BJ (cell line): Measurements from ENCODE around the gene CHN1. TPM values are rescaled to one million over a fixed set of nuclear protein-coding genes. Genes with fewer than 3 reads are reported as not detected.

Experiments used
- CTCF ChIA-PET: fragments of 350-600 bp; formaldehyde crosslinking; extraction: SDS; loops from one replicate; lab custom pipeline; 2021; ENCODE audit warnings: antibody characterized with exemption, inconsistent platforms; lab: Yijun Ruan, JAX
- POLR2A ChIA-PET: fragments of 300-600 bp; sonication (Branson Sonifier 250); formaldehyde crosslinking; extraction: SDS; loops from one replicate; lab custom pipeline; 2021; ENCODE audit warnings: antibody characterized with exemption; lab: Charles Lee
- DNase-seq: peaks from one replicate; pipeline ENCODE4 v3.0.0-alpha.2; 2011; ENCODE audit warnings: low read depth
- H3K27me3 ChIP-seq: 2 replicates; pipeline ENCODE4 v1.6.0; 2011; ENCODE audit warnings: low read length; ENCODE audit not compliant: control insufficient read depth, insufficient read depth
- H3K36me3 ChIP-seq: 2 replicates; pipeline ENCODE4 v1.5.1; 2011; ENCODE audit warnings: low read length; ENCODE audit not compliant: control insufficient read depth, insufficient read depth
- H3K4me3 ChIP-seq: 2 replicates; pipeline ENCODE4 v1.5.1; 2011; ENCODE audit warnings: low read depth, mild to moderate bottlenecking, control low read depth, low read length
- polyA plus RNA-seq: library from polyadenylated mRNA; depleted of rRNA; stranded (reverse); fragments of >200 nt; gene quantifications from 2 replicates; pipeline ENCODE4 v1.2.3, GENCODE V29; 2011
- TF ChIP-seq, protein P1 (sequence below): IDR thresholded peaks from 2 replicates; pipeline ENCODE4 v1.5.1; 2011; ENCODE audit warnings: low read depth, mild to moderate bottlenecking, control low read depth, inconsistent platforms, low read length, moderate library complexity; ENCODE audit not compliant: insufficient read depth

Gene CHN1
- polyA plus RNA-seq, 1 experiment, result 93.0 TPM

GRCh38 chr2:174888646-174889271 is 116.4 kb downstream of the CHN1 start:
- H3K27me3 ChIP-seq, result no peaks in the 10 kb centered on the region
- TF ChIP-seq, protein P1, sequence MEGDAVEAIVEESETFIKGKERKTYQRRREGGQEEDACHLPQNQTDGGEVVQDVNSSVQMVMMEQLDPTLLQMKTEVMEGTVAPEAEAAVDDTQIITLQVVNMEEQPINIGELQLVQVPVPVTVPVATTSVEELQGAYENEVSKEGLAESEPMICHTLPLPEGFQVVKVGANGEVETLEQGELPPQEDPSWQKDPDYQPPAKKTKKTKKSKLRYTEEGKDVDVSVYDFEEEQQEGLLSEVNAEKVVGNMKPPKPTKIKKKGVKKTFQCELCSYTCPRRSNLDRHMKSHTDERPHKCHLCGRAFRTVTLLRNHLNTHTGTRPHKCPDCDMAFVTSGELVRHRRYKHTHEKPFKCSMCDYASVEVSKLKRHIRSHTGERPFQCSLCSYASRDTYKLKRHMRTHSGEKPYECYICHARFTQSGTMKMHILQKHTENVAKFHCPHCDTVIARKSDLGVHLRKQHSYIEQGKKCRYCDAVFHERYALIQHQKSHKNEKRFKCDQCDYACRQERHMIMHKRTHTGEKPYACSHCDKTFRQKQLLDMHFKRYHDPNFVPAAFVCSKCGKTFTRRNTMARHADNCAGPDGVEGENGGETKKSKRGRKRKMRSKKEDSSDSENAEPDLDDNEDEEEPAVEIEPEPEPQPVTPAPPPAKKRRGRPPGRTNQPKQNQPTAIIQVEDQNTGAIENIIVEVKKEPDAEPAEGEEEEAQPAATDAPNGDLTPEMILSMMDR, result peak; percentile 23; the same call in 1 of the 2 replicates
- POLR2A ChIA-PET, result interaction anchor here (0.5 kb wide), 1 partner anchor 8 kb away, joined by 3 read pairs; no protein-coding TSS in a partner anchor
- no peak overlapping the region for H3K4me3 ChIP-seq
- CTCF ChIA-PET, result interaction anchor here (0.9 to 3.1 kb wide), 8 partner anchors 12 to 139 kb away, joined by 3 to 11 read pairs (median 5); no protein-coding TSS in a partner anchor
- no peaks in the 10 kb centered on the region for H3K36me3 ChIP-seq
- DNase-seq, result no peak

DNA sequence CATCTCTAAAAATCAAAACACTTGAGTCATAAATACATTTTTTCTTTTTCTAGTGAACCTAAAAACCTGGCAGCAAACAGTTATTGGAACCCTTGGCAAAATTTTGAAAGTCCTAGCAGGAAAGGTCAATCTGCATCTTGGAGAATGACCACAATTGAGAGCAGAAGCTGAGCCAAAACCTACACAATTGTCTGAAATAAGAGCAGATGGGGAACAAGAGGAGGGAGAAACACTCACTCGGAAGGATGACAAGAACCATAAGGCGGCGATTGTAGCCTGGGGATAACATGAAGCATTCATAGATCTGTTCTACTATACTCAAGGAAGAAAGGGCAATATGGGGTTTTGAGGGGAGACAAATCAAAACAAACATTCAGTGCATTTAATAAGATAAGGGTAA is 117.0 kb downstream of the CHN1 start:
- CTCF ChIA-PET, result interaction anchor here (1.3 to 2.6 kb wide), 4 partner anchors 13 to 116 kb away, joined by 4 to 11 read pairs (median 6); no protein-coding TSS in a partner anchor
- DNase-seq, result no peak
- POLR2A ChIA-PET, result no interaction called here

DNA sequence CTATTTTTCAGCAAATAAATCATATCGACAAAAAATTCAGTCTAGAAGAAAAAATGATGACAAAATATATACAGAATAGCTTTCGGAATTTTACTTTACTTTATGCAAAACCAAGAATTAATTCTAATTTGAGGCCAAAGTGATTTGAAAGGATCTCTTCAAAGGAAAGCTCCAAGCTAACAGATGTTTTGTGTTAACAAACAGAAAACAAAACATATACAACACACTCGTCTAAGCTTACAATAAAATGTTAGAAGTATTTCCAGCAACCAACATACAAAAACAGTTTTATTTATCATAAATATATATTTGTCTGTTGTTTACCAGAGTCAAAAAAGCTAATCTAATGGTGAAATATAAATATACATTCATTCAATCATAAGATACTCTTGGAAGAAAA is 122.8 kb downstream of the CHN1 start:
- ChIA-PET CTCF (interaction anchor here (0.8 to 1.7 kb wide), 3 partner anchors 19 to 111 kb away, joined by 3 to 4 read pairs (median 3); no protein-coding TSS in a partner anchor), POLR2A (no interaction called here)
- DNase-seq, result no peak

More for the DNA sequence above, 117.0 kb downstream of the CHN1 start:
- H3K27me3 ChIP-seq, result no peaks in the 10 kb centered on the region
- no peaks in the 10 kb centered on the region for H3K36me3 ChIP-seq
- TF ChIP-seq, protein P1, result no peak
- no peak overlapping the region for H3K4me3 ChIP-seq

DNA sequence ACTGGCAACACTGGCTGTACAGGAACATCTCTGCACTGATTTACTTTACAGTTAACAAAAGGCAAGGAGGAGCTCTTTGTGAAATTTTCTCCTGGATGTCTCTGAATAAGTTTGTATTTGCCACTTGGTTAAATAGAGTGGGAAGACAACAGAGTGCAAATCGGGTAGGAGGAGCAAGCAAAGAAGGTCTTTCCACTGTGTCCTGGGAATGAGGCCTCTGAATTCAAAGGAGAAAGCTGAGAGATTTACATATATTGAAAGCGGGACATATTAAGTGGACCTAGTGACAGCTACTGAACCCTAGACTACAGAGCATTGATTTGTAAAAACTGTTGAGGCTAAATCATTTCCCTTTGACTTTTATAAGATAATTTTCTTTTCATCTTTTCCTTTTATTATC is 123.5 kb downstream of the CHN1 start:
- Histone ChIP-seq H3K36me3 (no peaks in the 10 kb centered on the region), H3K27me3 (no peaks in the 10 kb centered on the region), H3K4me3 (no peak overlapping the region)
- ChIA-PET CTCF (interaction anchor here (0.8 to 1.7 kb wide), 3 partner anchors 19 to 121 kb away, joined by 3 to 4 read pairs (median 3); no protein-coding TSS in a partner anchor), POLR2A (no interaction called here)
- TF ChIP-seq, protein P1, result no peak
- no peak for DNase-seq

More for the DNA sequence above, 122.8 kb downstream of the CHN1 start:
- H3K4me3 ChIP-seq, result no peak overlapping the region
- TF ChIP-seq, protein P1, result no peak
- H3K27me3 ChIP-seq, result no peaks in the 10 kb centered on the region
- H3K36me3 ChIP-seq, result no peaks in the 10 kb centered on the region

DNA sequence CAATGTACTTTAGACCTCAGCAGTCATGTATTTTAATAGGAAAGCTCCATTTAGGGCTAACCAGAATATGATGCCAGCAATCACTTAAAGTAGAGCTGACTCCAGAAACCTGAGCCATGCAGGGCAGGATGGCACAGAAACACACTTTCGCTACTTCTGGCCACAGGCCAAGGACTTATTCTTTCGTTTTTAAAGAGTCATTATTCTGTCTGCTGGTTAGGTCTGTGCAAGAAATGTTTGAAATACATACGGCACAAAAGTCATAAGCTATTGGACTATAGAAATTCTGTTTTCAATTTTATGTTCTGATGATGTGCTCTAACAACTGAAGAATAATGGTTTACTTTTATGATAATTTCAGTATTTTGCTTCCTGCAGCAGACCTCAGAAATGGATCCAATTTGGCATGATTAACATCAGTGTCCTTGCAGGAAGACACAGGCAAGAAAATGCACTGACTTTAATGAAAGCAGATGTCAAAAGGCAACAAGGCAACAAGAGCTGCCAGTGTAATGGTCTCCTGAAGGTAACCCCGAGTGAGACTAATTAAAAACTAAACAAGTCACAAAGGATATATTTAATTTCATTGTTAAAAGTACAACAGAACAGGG is 126.5 kb downstream of the CHN1 start:
- DNase-seq, result no peak
- CTCF ChIA-PET, result interaction anchor here (0.7 to 1.8 kb wide), 5 partner anchors 11 to 99 kb away, joined by 3 to 4 read pairs (median 3); no protein-coding TSS in a partner anchor

More for the DNA sequence above, 126.5 kb downstream of the CHN1 start:
- Histone ChIP-seq H3K27me3 (no peaks in the 10 kb centered on the region), H3K36me3 (no peaks in the 10 kb centered on the region), H3K4me3 (peak overlapping the region; percentile 17; the same call in 1 of the 2 replicates)
- TF ChIP-seq, protein P1, result no peak
- POLR2A ChIA-PET, result no interaction called here
